ENCODE measurements around the gene NUDT19. TPM values are rescaled to one million over a fixed set of nuclear protein-coding genes. Genes with fewer than 3 reads are reported as not detected.
"Not testable (repeated sequence)": the region's sequence is repeated elsewhere in the genome, so short reads cannot be mapped to it uniquely, and the experiment has no call there.

The NUDT19 gene
- polyA plus RNA-seq, 1 donor = 13.2 TPM

GRCh38 chr19:32687681-32688080 lies 3.9 kb upstream of the NUDT19 start:
- Histone ChIP-seq H3K9me3 (ENCODE audit: control insufficient read depth, low read depth, low read length) (peaks cover 4% of the 10 kb centered on the region), H3K36me3 (ENCODE audit: control insufficient read depth, insufficient read depth, low read length) (no peaks in the 10 kb centered on the region), H3K27me3 (ENCODE audit: control insufficient read depth, insufficient read depth, low read length) (no peaks in the 10 kb centered on the region), H3K27ac (ENCODE audit: low read length) (no peak overlapping the region), H3K4me3 (ENCODE audit: low read length) (no peak overlapping the region), H3K4me1 (ENCODE audit: control insufficient read depth, insufficient read depth, low read length) (peaks cover 8% of the 10 kb centered on the region)
- no peak for DNase-seq
- no CpG with 5 or more reads among the region's 4 CpGs for WGBS (ENCODE audit: insufficient coverage, low lambda C conversion rate)

GRCh38 chr19:32688311-32688710 lies 3.3 kb upstream of the NUDT19 start:
- no CpG with 5 or more reads among the region's 1 CpG for WGBS (ENCODE audit: insufficient coverage, low lambda C conversion rate)
- H3K27me3 ChIP-seq (ENCODE audit: control insufficient read depth, insufficient read depth, low read length) = no peaks in the 10 kb centered on the region
- no peak overlapping the region for H3K27ac ChIP-seq (ENCODE audit: low read length)
- peaks cover 4% of the 10 kb centered on the region for H3K9me3 ChIP-seq (ENCODE audit: control insufficient read depth, low read depth, low read length)
- H3K4me3 ChIP-seq (ENCODE audit: low read length) = no peak overlapping the region
- no peaks in the 10 kb centered on the region for H3K36me3 ChIP-seq (ENCODE audit: control insufficient read depth, insufficient read depth, low read length)
- DNase-seq = no peak
- peaks cover 13% of the 10 kb centered on the region for H3K4me1 ChIP-seq (ENCODE audit: control insufficient read depth, insufficient read depth, low read length)

GRCh38 chr19:32691952-32692726 lies 518 bp downstream of the NUDT19 start:
- peak overlapping the region; percentile 60 for H3K27ac ChIP-seq (ENCODE audit: low read length)
- H3K36me3 ChIP-seq (ENCODE audit: control insufficient read depth, insufficient read depth, low read length) = no peaks in the 10 kb centered on the region
- DNase-seq = peak; percentile 39 to 79
- peak overlapping the region; percentile 50 for H3K4me3 ChIP-seq (ENCODE audit: low read length)
- H3K4me1 ChIP-seq (ENCODE audit: control insufficient read depth, insufficient read depth, low read length) = peaks cover 22% of the 10 kb centered on the region
- WGBS (ENCODE audit: insufficient coverage, low lambda C conversion rate) = no CpG with 5 or more reads among the region's 93 CpGs
- H3K9me3 ChIP-seq (ENCODE audit: control insufficient read depth, low read depth, low read length) = peaks cover 4% of the 10 kb centered on the region
- H3K27me3 ChIP-seq (ENCODE audit: control insufficient read depth, insufficient read depth, low read length) = no peaks in the 10 kb centered on the region

- no CpG with 5 or more reads among the region's 7 CpGs for WGBS (ENCODE audit: insufficient coverage, low lambda C conversion rate)
- peak overlapping the region; percentile 30 for H3K27ac ChIP-seq (ENCODE audit: low read length)
- H3K27me3 ChIP-seq (ENCODE audit: control insufficient read depth, insufficient read depth, low read length) = no peaks in the 10 kb centered on the region
- H3K4me3 ChIP-seq (ENCODE audit: low read length) = peak overlapping the region; percentile 50
- H3K36me3 ChIP-seq (ENCODE audit: control insufficient read depth, insufficient read depth, low read length) = peaks cover 2% of the 10 kb centered on the region
- peaks cover 22% of the 10 kb centered on the region for H3K4me1 ChIP-seq (ENCODE audit: control insufficient read depth, insufficient read depth, low read length)
- no peak for DNase-seq
- peaks cover 4% of the 10 kb centered on the region for H3K9me3 ChIP-seq (ENCODE audit: control insufficient read depth, low read depth, low read length)
These were observed 1.1 kb downstream of the NUDT19 start for GRCh38 chr19:32692727-32693061.

- 38% methylated on average over 1 of the region's 20 CpGs for WGBS (ENCODE audit: insufficient coverage, low lambda C conversion rate)
- H3K27ac ChIP-seq (ENCODE audit: low read length); H3K27me3 ChIP-seq (ENCODE audit: control insufficient read depth, insufficient read depth, low read length); DNase-seq; H3K36me3 ChIP-seq (ENCODE audit: control insufficient read depth, insufficient read depth, low read length); H3K9me3 ChIP-seq (ENCODE audit: control insufficient read depth, low read depth, low read length): not testable (repeated sequence)
- Histone ChIP-seq H3K4me3 (ENCODE audit: low read length) (peak overlapping the region; percentile 50), H3K4me1 (ENCODE audit: control insufficient read depth, insufficient read depth, low read length) (peaks cover 22% of the 10 kb centered on the region)
These were observed 1.8 kb downstream of the NUDT19 start for GRCh38 chr19:32693151-32694108.

- H3K9me3 ChIP-seq (ENCODE audit: control insufficient read depth, low read depth, low read length); H3K27ac ChIP-seq (ENCODE audit: low read length); H3K27me3 ChIP-seq (ENCODE audit: control insufficient read depth, insufficient read depth, low read length): not testable (repeated sequence)
- no CpG with 5 or more reads among the region's 2 CpGs for WGBS (ENCODE audit: insufficient coverage, low lambda C conversion rate)
- Histone ChIP-seq H3K36me3 (ENCODE audit: control insufficient read depth, insufficient read depth, low read length) (peaks cover 11% of the 10 kb centered on the region), H3K4me3 (ENCODE audit: low read length) (peak overlapping the region; percentile 7), H3K4me1 (ENCODE audit: control insufficient read depth, insufficient read depth, low read length) (peaks cover 22% of the 10 kb centered on the region)
- DNase-seq = peak in 1 of 2 donors; percentile 39
These were observed 2.7 kb downstream of the NUDT19 start for GRCh38 chr19:32694316-32694715.

GRCh38 chr19:32694851-32695250 lies 3.2 kb downstream of the NUDT19 start:
- WGBS (ENCODE audit: insufficient coverage, low lambda C conversion rate) = 40% methylated on average over 1 of the region's 2 CpGs
- H3K9me3 ChIP-seq (ENCODE audit: control insufficient read depth, low read depth, low read length); DNase-seq; H3K4me3 ChIP-seq (ENCODE audit: low read length); H3K27ac ChIP-seq (ENCODE audit: low read length); H3K27me3 ChIP-seq (ENCODE audit: control insufficient read depth, insufficient read depth, low read length): not testable (repeated sequence)
- Histone ChIP-seq H3K4me1 (ENCODE audit: control insufficient read depth, insufficient read depth, low read length) (peaks cover 22% of the 10 kb centered on the region), H3K36me3 (ENCODE audit: control insufficient read depth, insufficient read depth, low read length) (peaks cover 17% of the 10 kb centered on the region)

GRCh38 chr19:32695506-32695905 lies 3.9 kb downstream of the NUDT19 start:
- 93% methylated on average over 2 of the region's 6 CpGs for WGBS (ENCODE audit: insufficient coverage, low lambda C conversion rate)
- not testable (repeated sequence) for H3K4me3 ChIP-seq (ENCODE audit: low read length); H3K27me3 ChIP-seq (ENCODE audit: control insufficient read depth, insufficient read depth, low read length); DNase-seq; H3K9me3 ChIP-seq (ENCODE audit: control insufficient read depth, low read depth, low read length)
- peak overlapping the region; percentile 5 for H3K27ac ChIP-seq (ENCODE audit: low read length)
- H3K36me3 ChIP-seq (ENCODE audit: control insufficient read depth, insufficient read depth, low read length) = peaks cover 19% of the 10 kb centered on the region
- H3K4me1 ChIP-seq (ENCODE audit: control insufficient read depth, insufficient read depth, low read length) = peaks cover 19% of the 10 kb centered on the region

GRCh38 chr19:32696771-32697170 lies 5.2 kb downstream of the NUDT19 start:
- peak; percentile 73 to 86 for DNase-seq
- peaks cover 15% of the 10 kb centered on the region for H3K4me1 ChIP-seq (ENCODE audit: control insufficient read depth, insufficient read depth, low read length)

GRCh38 chr19:32700129-32700528 lies 8.5 kb downstream of the NUDT19 start:
- Histone ChIP-seq H3K36me3 (ENCODE audit: control insufficient read depth, insufficient read depth, low read length) (peaks cover 25% of the 10 kb centered on the region), H3K4me1 (ENCODE audit: control insufficient read depth, insufficient read depth, low read length) (peaks cover 12% of the 10 kb centered on the region)
- H3K9me3 ChIP-seq (ENCODE audit: control insufficient read depth, low read depth, low read length); H3K27me3 ChIP-seq (ENCODE audit: control insufficient read depth, insufficient read depth, low read length); H3K4me3 ChIP-seq (ENCODE audit: low read length); DNase-seq; H3K27ac ChIP-seq (ENCODE audit: low read length): not testable (repeated sequence)
- WGBS (ENCODE audit: insufficient coverage, low lambda C conversion rate) = no CpG with 5 or more reads among the region's 7 CpGs

More at GRCh38 chr19:32696771-32697170, 5.2 kb downstream of the NUDT19 start:
- not testable (repeated sequence) for H3K27me3 ChIP-seq (ENCODE audit: control insufficient read depth, insufficient read depth, low read length); H3K4me3 ChIP-seq (ENCODE audit: low read length); H3K9me3 ChIP-seq (ENCODE audit: control insufficient read depth, low read depth, low read length)
- Histone ChIP-seq H3K36me3 (ENCODE audit: control insufficient read depth, insufficient read depth, low read length) (peaks cover 21% of the 10 kb centered on the region), H3K27ac (ENCODE audit: low read length) (peak overlapping the region; percentile 12)
- no CpG with 5 or more reads among the region's 3 CpGs for WGBS (ENCODE audit: insufficient coverage, low lambda C conversion rate)
